H1 (cell line): ENCODE measurements around the gene SHROOM2.

ENCODE experiments used
- ATF2 ChIP-seq: IDR thresholded peaks from 2 replicates; pipeline ENCODE4 v1.6.1; 2012; ENCODE audit warnings: low read length, inconsistent platforms
- CTCF ChIP-seq, 3 experiments: IDR thresholded peaks; 1 replicate in 2 of 3; 2 replicates in 1 of 3; pipeline versions ENCODE4 v1.5.1 to v1.6.1; 2011; ENCODE audit warnings: low read length in 3 of 3, mild to moderate bottlenecking in 3 of 3, inconsistent platforms in 2 of 3, low read depth in 1 of 3, moderate library complexity in 1 of 3; ENCODE audit not compliant: insufficient read depth in 1 of 3; ENCODE audit errors: control extremely low read depth in 1 of 3
- EZH2 ChIP-seq: fragments of 200-600 bp; sonication (generic); IDR thresholded peaks from 2 replicates; pipeline ENCODE4 v1.7.1; 2012; ENCODE audit warnings: low read depth, mild to moderate bottlenecking, moderate library complexity, low read length, inconsistent platforms; ENCODE audit not compliant: severe bottlenecking
- FOSL1 ChIP-seq: IDR thresholded peaks from 2 replicates; pipeline ENCODE4 v1.6.1; 2011; ENCODE audit warnings: mild to moderate bottlenecking, low read depth, low read length, moderate library complexity; ENCODE audit not compliant: insufficient read depth
- GTF2F1 ChIP-seq: IDR thresholded peaks from 2 replicates; pipeline ENCODE4 v1.6.1; 2012; ENCODE audit warnings: low read depth, low read length, improper control_type of control experiment, borderline replicate concordance
- MAFK ChIP-seq: IDR thresholded peaks from 2 replicates; pipeline ENCODE4 v1.6.1; 2012; ENCODE audit warnings: low read depth, mild to moderate bottlenecking, improper control_type of control experiment, low read length
- POLR2A ChIP-seq, 2 experiments: IDR thresholded peaks; 1 replicate in 1 of 2; 2 replicates in 1 of 2; pipeline ENCODE4 v1.6.1; 2011; ENCODE audit warnings: low read depth in 2 of 2, low read length in 2 of 2, mild to moderate bottlenecking in 2 of 2; ENCODE audit errors: control extremely low read depth in 1 of 2
- RBBP5 ChIP-seq: IDR thresholded peaks from 2 replicates; pipeline ENCODE4 v1.7.1; 2012; ENCODE audit warnings: low read depth, mild to moderate bottlenecking, inconsistent platforms, low read length, moderate library complexity, borderline replicate concordance
- SRF ChIP-seq: IDR thresholded peaks from 2 replicates; pipeline ENCODE4 v1.6.1; 2011; ENCODE audit warnings: mild to moderate bottlenecking, low read depth, low read length, moderate library complexity
- SUZ12 ChIP-seq: fragments of 200-600 bp; sonication (generic); IDR thresholded peaks from 2 replicates; pipeline ENCODE4 v1.6.1; 2012; ENCODE audit warnings: mild to moderate bottlenecking, inconsistent platforms, low read length, moderate library complexity, mixed read lengths
- TBP ChIP-seq: IDR thresholded peaks from 2 replicates; pipeline ENCODE4 v1.6.1; 2011; ENCODE audit warnings: low read depth, low read length, improper control_type of control experiment
- YY1 ChIP-seq: IDR thresholded peaks from 2 replicates; pipeline ENCODE4 v1.6.1; 2011; ENCODE audit warnings: low read depth, mild to moderate bottlenecking, low read length
- TF ChIP-seq, protein P1 (sequence below): IDR thresholded peaks from 2 replicates; pipeline ENCODE4 v1.6.1; 2011; ENCODE audit warnings: low read length, improper control_type of control experiment

- TF ChIP-seq CTCF (IDR thresholded peaks at IDR 0.05; ENCODE audit: control extremely low read depth in 1 of 3, insufficient read depth in 1 of 3, low read depth in 1 of 3, low read length in 3 of 3), result no peak
- no peak for TF ChIP-seq EZH2
- TF ChIP-seq, protein P1, sequence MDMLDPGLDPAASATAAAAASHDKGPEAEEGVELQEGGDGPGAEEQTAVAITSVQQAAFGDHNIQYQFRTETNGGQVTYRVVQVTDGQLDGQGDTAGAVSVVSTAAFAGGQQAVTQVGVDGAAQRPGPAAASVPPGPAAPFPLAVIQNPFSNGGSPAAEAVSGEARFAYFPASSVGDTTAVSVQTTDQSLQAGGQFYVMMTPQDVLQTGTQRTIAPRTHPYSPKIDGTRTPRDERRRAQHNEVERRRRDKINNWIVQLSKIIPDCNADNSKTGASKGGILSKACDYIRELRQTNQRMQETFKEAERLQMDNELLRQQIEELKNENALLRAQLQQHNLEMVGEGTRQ, result no peak
- TF ChIP-seq ATF2, result no peak
- TF ChIP-seq TBP, result no peak
- no peak for TF ChIP-seq MAFK
- no peak for TF ChIP-seq RBBP5
- TF ChIP-seq FOSL1, result no peak
- TF ChIP-seq YY1, result no peak
- no peak for TF ChIP-seq GTF2F1
- no peak for TF ChIP-seq SRF
- TF ChIP-seq POLR2A (IDR thresholded peaks at IDR 0.05; ENCODE audit: control extremely low read depth in 1 of 2, low read depth in 2 of 2, low read length in 2 of 2), result no peak
- TF ChIP-seq SUZ12, result no peak
Measured at GRCh38 chrX:9855561-9856283, 69.5 kb downstream of the SHROOM2 start.
